Nephron (organoid): ENCODE measurements around the gene UAP1.
"Not testable (repeated sequence)": the region's sequence is repeated elsewhere in the genome, so short reads cannot be mapped to it uniquely, and the experiment has no call there.

Source experiments
- H3K27ac Mint-ChIP-seq, 3 experiments: 2 replicates each; pipeline ENCODE4 v1.8.0; 2020; ENCODE audit warnings: mixed read lengths in 3 of 3, mild to moderate bottlenecking in 2 of 3, moderate library complexity in 1 of 3
- H3K27me3 Mint-ChIP-seq: 2 replicates; pipeline ENCODE4 v1.8.0; 2021; ENCODE audit warnings: low read depth, mild to moderate bottlenecking, moderate library complexity, mixed read lengths
- H3K36me3 Mint-ChIP-seq: 2 replicates; pipeline ENCODE4 v1.8.0; 2020; ENCODE audit warnings: low read depth, mixed read lengths
- H3K4me1 Mint-ChIP-seq: 2 replicates; pipeline ENCODE4 v1.8.0; 2020; ENCODE audit warnings: mixed read lengths
- H3K4me3 Mint-ChIP-seq, 3 experiments: 2 replicates each; pipeline ENCODE4 v1.8.0; 2020; ENCODE audit warnings: mild to moderate bottlenecking in 3 of 3, mixed read lengths in 3 of 3, moderate library complexity in 2 of 3
- H3K9me3 Mint-ChIP-seq: 2 replicates; pipeline ENCODE4 v1.8.0; 2020; ENCODE audit warnings: mixed read lengths
- TF ChIP-seq, protein P1 (sequence below), 3 experiments: fragments of 200-600 bp; sonication (generic); IDR thresholded peaks; one replicate each; pipeline ENCODE4 v1.5.0; 2021; ENCODE audit warnings: antibody characterized with exemption in 3 of 3; ENCODE audit not compliant: unreplicated experiment in 3 of 3

Gene UAP1

DNA sequence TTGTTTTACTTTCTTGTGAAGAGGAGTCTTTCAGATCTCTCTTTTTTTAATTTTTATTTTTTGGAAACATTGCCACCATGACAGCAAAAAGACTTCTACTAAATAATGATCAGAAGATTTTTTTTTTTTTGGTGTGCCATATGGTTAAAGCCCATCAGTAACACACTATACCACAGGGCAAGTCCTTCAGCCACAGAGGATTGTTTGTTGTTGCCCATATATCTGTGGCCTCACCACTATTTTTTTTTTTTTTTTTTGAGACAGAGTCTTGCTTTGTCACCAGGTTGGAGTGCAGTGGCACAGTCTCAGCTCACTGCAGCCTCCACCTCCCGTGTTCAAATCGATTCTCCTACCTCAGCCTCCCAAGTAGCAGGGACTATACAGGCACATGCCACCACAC, 29.2 kb downstream of the UAP1 start:
- TF ChIP-seq, protein P1, sequence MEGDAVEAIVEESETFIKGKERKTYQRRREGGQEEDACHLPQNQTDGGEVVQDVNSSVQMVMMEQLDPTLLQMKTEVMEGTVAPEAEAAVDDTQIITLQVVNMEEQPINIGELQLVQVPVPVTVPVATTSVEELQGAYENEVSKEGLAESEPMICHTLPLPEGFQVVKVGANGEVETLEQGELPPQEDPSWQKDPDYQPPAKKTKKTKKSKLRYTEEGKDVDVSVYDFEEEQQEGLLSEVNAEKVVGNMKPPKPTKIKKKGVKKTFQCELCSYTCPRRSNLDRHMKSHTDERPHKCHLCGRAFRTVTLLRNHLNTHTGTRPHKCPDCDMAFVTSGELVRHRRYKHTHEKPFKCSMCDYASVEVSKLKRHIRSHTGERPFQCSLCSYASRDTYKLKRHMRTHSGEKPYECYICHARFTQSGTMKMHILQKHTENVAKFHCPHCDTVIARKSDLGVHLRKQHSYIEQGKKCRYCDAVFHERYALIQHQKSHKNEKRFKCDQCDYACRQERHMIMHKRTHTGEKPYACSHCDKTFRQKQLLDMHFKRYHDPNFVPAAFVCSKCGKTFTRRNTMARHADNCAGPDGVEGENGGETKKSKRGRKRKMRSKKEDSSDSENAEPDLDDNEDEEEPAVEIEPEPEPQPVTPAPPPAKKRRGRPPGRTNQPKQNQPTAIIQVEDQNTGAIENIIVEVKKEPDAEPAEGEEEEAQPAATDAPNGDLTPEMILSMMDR (IDR thresholded peaks at IDR 0.05; ENCODE audit: unreplicated experiment in 3 of 3): no peak
- no peak overlapping the region for H3K4me3 Mint-ChIP-seq
- H3K9me3 Mint-ChIP-seq: no peaks in the 10 kb centered on the region
- H3K4me1 Mint-ChIP-seq: no peaks in the 10 kb centered on the region
- H3K27ac Mint-ChIP-seq: no peak overlapping the region
- H3K27me3 Mint-ChIP-seq: no peaks in the 10 kb centered on the region
- peaks cover 42% of the 10 kb centered on the region for H3K36me3 Mint-ChIP-seq

DNA sequence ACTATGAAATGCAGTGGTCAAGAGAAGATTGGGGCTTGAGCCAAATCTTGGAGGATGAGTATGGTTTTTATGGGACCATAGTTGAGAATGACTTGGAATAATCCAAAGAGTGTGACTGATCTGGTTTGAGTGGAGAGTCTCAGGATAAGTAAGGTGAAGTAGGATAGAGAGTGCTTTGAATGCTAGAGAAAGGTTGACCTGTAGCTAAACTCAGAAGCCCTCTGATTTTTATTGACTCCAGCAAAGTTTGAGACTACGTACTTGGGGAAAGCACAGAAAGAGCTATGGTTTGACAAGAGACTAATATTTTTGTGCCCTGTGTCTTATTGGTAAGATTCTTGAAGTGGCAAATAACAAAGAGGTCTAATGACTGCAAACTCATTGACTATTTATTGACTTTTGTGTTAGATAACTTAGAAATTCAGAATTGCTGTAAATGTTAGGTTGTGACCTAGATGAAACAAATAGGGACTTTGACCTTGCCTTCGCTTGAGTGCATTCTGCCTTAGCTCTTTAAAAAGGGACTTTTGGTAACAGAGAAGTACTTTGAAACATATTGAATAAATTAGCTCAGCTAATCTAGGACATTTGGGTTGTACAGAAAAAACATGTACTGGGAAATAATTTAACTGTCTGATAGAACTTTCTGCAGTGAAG, 35.1 kb downstream of the UAP1 start:
- H3K27ac Mint-ChIP-seq: peak overlapping the region in 1 of 3 experiments; percentile 76
- H3K36me3 Mint-ChIP-seq: peaks cover 47% of the 10 kb centered on the region
- H3K4me3 Mint-ChIP-seq: no peak overlapping the region
- TF ChIP-seq, protein P1 (IDR thresholded peaks at IDR 0.05; ENCODE audit: unreplicated experiment in 3 of 3): no peak
- no peaks in the 10 kb centered on the region for H3K4me1 Mint-ChIP-seq
- H3K27me3 Mint-ChIP-seq: no peaks in the 10 kb centered on the region
- no peaks in the 10 kb centered on the region for H3K9me3 Mint-ChIP-seq

DNA sequence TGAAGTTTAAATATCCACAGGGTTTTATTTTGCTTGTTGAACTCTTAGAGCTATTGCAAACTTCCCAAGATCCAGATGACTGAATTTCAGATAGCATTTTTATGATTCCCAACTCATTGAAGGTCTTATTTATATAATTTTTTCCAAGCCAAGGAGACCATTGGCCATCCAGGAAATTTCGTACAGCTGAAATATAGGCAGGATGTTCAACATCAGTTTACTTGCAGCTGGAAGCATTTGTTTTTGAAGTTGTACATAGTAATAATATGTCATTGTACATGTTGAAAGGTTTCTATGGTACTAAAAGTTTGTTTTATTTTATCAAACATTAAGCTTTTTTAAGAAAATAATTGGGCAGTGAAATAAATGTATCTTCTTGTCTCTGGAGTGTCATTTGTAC, 37.9 kb downstream of the UAP1 start:
- H3K4me3 Mint-ChIP-seq: no peak overlapping the region
- H3K27me3 Mint-ChIP-seq: no peaks in the 10 kb centered on the region
- H3K36me3 Mint-ChIP-seq: peaks cover 50% of the 10 kb centered on the region
- no peaks in the 10 kb centered on the region for H3K9me3 Mint-ChIP-seq
- no peak overlapping the region for H3K27ac Mint-ChIP-seq
- H3K4me1 Mint-ChIP-seq: no peaks in the 10 kb centered on the region
- TF ChIP-seq, protein P1 (IDR thresholded peaks at IDR 0.05; ENCODE audit: unreplicated experiment in 3 of 3): no peak

DNA sequence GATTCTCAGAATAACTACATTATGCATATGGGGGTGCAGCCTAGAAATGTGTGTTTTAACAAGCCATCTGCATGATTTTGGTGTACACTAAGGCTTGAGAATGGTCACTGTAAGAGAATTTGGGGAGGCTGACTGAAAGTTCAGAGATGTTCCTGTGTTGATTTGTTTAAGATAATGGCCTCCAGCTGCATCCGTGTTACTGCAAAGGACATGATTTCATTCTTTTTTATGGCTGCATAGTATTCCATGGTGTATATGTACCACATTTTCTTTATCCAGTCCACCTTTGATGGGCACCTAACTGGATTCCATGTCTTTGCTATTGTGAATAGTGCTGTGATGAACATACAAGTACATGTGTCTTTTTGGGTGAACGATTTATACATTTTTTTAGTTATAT, 41.6 kb downstream of the UAP1 start:
- not testable (repeated sequence) for H3K27ac Mint-ChIP-seq, H3K4me3 Mint-ChIP-seq, H3K27me3 Mint-ChIP-seq, H3K4me1 Mint-ChIP-seq, H3K9me3 Mint-ChIP-seq
- peaks cover 40% of the 10 kb centered on the region for H3K36me3 Mint-ChIP-seq

DNA sequence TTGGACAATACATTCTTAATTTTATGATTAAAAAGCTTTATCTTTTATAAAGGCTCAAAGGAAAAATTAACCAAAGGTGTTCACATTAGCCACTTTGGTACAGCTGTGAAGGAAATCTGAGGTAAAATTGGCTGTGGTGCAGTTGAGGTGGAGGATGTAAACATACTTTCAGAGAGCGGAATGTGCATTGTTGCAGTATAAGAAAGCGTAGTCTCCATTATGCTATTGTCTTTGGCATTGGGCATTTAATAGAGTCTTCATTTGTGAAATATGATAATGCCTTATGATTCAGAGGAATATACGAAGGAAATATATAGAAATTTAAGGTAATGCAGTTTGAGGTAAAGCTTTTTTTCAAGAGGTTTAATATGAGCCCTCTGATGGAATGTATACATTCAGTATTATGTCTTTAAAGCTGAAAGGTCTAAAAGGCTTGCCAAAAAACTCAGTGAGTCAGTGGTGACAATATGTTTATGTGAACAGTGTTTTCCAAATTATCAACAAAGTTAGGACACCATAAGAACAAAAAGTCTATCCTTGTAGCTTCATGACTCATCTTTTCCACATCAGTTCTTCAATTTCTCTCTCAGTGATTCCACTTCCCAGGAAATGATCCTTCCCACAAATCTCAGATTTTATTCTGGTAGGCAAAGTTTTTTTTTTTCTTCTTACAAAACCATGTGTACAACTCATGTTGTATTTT, 43.9 kb downstream of the UAP1 start:
- no peaks in the 10 kb centered on the region for H3K9me3 Mint-ChIP-seq
- H3K27ac Mint-ChIP-seq: no peak overlapping the region
- H3K36me3 Mint-ChIP-seq: peaks cover 26% of the 10 kb centered on the region
- TF ChIP-seq, protein P1 (IDR thresholded peaks at IDR 0.05; ENCODE audit: unreplicated experiment in 3 of 3): no peak
- H3K27me3 Mint-ChIP-seq: no peaks in the 10 kb centered on the region
- H3K4me3 Mint-ChIP-seq: no peak overlapping the region
- no peaks in the 10 kb centered on the region for H3K4me1 Mint-ChIP-seq

DNA sequence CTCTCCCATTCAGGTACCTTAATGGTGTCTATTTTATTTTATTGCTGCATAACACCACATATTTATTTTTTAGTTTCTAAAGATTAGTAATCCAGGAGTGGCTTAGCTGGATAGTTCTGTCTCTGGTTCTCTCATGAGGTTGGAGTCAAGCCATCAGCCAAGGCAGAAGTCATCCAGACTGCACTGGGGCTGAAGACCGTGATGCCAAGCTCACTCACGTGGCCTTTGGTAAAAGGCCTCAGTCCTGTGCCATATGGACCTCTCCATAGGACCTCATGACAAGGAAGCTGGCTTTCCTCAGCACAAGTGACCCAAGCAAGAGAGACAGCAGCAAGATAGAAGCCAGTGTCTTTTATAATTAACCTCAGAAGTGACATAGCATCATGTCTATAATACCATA, 47.8 kb downstream of the UAP1 start:
- Mint-ChIP-seq H3K27me3 (no peaks in the 10 kb centered on the region), H3K9me3 (no peaks in the 10 kb centered on the region), H3K36me3 (no peaks in the 10 kb centered on the region), H3K4me3 (no peak overlapping the region), H3K4me1 (peaks cover 18% of the 10 kb centered on the region), H3K27ac (no peak overlapping the region)
- TF ChIP-seq, protein P1 (IDR thresholded peaks at IDR 0.05; ENCODE audit: unreplicated experiment in 3 of 3): no peak
